CD4-positive, alpha-beta T cell treated with Interleukin-21 for 1 hour (primary cell): Measurements from ENCODE around the gene SMIM1.
"Not testable (repeated sequence)": the region's sequence is repeated elsewhere in the genome, so short reads cannot be mapped to it uniquely, and the experiment has no call there.

Source experiments
- DNase-seq: peaks from one replicate; pipeline ENCODE4 v3.0.0-alpha.2; 2020

Gene SMIM1

DNA sequence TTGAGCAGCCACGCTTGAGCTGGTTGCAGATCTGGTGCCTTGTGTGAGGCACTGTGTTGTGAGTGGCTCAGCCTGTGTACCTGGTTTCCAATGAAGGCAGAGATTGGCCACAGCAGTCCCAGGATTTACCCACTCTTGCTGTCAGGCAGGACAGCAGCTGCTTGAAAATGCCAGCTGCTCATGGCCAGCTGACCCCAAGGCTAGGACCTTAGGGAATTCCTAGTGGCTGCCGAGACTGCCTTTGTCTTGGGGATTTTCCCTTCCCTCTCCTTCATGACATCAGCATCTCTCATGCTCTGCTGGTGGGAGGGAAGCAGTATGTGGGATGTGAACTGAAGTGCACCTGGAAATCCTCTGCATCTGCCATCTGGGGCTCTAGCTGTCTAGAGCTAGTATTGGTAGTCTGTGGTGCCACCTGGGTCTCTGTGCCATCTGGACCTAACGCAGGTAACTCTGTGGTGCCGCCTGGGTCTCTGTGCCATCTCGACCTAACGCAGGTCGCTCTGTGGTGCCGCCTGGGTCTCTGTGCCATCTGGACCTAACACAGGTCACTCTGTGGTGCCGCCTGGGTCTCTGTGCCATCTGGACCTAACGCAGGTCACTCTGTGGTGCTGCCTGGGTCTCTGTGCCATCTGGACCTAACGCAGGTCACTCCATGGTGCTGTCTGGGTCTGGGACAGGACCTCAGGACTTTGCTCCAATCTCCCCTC, 27.6 kb downstream of the SMIM1 start:
- DNase-seq, result no peak

DNA sequence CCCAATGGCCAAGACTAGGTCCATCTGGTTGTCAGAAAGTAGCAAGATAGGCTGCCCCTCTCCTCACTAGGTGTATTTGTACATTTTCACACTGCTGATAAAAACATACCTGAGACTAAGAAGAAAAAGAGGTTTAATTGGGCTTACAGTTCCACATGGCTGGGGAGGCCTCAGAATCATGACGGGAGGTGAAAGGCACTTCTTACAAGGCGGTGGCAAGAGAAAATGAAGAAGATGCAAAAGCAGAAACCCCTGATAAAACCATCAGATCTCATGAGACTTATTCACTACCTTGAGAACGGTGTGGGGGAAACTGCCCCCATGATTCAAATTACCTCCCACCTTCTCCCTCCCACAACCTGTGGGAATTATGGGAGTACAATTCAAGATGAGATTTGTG, 28.2 kb downstream of the SMIM1 start:
- DNase-seq, result not testable (repeated sequence)

DNA sequence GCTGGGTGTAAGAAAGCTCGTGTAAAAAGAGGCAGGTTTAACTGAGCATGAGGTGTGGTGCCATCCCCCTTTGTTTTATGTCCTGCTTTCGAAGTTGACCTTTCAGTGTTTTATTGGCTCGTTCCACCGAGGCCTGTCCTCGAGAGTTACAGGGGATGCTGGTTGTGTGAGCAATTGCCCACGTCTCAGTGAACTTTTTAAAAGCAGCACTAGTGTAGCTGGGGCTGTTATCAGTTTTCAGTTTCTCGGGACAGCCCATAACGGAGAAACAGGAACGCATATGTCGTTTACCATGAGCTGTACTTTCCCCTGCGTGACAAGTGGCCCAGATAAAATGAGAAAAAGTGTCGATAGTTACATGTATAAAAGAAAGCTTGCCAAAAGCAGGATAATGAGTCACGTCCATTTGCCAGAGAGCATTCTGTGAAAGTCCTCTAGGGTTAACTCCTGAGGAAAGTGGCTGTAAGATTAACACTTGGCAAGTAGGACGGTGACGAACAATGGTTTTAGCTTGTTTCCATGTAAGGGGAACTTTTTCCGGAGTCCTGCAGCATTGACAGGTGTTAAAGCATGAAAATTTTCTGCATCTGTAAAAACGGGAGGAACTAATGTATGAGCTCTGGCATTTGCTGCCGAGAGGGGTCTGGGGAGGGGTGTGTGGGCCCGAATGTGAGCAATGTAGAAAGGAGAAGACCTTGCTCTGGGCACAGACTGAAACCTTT, 31.5 kb downstream of the SMIM1 start:
- DNase-seq, result no peak

DNA sequence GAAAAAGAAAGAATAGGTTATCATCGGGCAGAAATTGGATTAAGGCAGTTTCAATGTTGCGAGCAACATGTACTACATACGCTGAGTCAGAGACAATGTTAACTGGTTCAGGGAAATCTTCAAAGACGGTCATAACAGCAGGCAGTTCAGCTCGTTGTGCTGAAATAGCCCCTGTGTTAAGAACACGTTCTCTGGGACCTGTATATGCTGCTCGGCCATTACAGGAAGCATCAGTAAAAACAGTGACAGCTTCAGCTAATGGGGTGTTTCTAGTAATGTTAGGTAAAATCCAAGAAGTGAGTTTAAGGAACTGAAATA, 32.0 kb downstream of the SMIM1 start:
- DNase-seq, result not testable (repeated sequence)

DNA sequence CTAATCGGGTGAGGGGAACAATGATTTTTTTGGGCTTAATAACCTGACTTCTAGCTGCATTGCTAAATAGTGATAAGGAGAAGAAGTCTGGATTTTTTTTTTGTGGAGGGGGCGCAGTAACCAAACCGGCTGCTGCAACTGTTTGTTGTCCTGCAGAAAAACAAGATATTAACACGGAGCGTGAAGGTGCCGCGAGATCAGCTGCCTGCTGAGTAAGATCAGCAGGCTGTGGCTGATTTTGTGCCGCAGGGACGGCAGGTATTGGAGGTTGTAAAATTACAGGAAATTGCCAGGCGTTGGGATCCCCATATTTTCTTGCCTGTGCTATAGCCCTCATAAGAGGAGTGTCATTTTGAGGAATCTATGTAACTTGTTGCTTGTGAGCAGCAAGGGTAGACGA, 32.5 kb downstream of the SMIM1 start:
- no peak for DNase-seq

DNA sequence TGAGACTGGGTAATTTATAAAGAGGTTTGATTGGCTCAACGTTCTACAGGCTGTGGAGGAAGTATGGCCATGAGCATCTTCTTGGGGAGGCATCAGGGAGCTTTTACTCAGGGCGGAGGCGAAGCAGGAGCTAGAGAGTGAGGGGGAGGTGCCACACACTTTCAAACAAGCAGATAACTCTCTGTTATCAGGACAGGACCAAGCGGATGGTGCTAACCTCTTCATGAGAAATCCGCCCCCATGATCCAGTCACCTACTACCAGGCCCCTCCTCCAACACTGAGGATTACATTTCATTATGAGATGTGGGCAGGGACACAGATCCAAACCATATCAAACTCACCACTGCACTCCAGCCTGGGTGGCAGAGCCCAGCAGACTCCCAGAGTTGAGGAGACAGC, 35.2 kb downstream of the SMIM1 start:
- no peak for DNase-seq

DNA sequence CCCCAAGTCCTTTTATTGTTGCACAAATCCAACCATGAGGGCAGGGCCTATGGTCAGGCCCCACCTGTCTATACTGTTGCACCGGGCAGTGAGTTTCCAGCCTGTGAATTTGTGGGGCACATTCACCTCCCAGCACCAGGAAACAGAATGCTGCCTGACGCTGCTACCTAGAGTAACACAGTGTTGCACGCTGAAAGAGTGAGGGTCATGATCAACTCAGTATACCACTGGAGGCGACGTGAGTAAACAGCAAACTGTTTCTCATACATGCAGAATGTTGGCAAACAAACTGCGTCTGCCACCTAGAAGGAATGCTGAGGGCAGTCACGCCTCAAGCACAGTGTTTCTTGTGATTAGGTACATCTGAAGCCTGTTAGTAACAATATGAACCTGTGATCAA, 37.1 kb downstream of the SMIM1 start:
- DNase-seq, result no peak

DNA sequence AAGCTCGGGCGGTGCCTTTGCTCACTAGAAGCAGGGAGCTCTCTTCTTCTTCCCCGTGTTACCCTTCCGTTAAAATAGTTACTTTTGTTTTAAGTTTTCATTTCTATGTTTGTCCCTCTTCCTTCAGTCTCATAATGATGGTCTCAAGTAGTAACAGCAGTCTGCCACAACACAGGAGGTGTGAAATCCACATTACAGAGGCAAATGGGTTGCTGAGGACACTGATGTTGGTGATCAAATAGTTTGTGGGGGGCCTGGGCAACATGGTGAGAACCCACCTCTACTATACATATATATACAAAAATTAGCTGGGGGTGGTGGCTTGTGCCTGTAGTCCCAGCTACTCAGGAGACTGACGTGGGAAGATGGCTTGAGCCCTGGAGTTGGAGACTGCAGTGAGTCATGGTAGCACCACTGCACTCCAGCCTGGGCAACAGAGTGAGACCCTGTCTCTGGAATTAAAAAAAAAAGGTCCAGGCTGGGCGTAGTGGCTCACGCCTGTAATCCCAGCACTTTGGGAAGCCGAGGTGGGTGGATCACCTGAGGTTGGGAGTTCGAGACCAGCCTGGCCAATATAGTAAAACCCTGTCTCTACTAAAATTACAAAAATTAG, 37.7 kb downstream of the SMIM1 start:
- DNase-seq, result peak; percentile 18

DNA sequence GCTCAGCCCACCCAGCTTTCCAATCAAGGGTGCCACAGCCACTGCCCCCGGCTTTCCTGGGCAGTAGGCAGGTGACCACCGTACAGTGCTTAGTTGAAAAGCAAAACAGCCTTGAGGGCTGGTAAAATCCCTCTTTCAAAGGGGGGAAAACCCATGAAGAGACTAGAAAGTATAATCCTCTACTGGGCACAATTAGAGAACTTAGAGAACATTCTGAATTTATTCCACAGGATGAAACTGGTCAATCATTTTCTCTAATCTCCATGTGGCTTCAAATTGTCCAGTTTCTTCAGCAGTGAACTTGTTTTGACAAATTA, 39.0 kb downstream of the SMIM1 start:
- no peak for DNase-seq

DNA sequence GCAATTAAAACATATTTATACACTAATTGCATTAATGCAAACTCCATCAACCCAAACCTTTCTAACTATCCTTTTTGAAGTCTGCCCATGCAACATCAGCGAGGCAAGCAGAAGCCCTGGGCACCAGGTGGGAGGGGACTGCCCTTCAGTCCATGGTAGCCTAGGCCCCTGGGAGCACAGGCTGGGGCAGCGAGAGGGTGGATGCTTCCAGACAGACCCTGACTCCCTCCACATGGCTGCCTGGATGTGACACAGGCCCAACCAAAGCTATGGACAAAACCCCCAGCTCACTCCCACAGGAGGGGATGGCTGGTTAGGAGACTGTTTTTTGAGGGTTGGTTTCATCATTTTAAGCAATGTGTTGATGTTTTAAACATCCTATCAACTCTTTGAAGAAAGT, 41.5 kb downstream of the SMIM1 start:
- DNase-seq, result no peak

DNA sequence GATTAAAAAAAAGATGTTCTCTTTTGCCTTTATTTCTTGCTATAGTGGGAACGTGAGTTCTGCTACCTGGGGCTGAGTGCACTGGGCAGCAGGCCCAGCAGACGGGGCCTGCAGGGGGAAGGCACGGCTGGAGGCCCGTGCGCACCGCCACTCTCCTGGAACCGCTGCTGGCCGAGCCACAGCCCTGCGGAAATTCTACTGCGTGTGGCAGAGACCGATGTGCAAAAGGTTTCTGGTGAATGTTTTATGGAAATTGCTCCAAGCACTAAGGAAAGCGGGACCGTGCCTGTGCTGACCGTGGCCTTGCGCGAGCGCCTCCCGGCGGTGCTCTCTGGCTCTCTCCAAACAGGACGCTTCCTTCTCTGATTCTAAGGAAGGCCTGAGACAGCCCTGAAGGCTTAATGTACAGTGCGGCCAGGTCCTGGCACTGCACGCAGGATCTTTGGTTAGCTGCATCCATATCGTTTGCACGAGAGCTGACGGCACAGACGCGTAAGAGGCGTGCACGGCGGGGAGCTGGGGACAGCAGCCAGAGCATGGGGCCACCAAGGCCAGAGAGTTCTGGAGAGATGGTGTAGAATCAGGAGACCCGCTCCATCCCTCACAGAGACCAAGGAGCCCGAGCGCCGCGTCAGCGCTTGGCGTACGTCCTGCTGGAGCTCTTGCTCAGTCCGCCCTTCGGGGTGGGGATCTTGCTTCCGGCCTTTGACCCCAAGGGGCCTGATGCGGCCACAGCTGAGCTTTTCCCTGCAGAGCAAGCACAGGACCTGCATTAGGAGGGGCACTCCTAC, 42.4 kb downstream of the SMIM1 start:
- DNase-seq, result no peak

DNA sequence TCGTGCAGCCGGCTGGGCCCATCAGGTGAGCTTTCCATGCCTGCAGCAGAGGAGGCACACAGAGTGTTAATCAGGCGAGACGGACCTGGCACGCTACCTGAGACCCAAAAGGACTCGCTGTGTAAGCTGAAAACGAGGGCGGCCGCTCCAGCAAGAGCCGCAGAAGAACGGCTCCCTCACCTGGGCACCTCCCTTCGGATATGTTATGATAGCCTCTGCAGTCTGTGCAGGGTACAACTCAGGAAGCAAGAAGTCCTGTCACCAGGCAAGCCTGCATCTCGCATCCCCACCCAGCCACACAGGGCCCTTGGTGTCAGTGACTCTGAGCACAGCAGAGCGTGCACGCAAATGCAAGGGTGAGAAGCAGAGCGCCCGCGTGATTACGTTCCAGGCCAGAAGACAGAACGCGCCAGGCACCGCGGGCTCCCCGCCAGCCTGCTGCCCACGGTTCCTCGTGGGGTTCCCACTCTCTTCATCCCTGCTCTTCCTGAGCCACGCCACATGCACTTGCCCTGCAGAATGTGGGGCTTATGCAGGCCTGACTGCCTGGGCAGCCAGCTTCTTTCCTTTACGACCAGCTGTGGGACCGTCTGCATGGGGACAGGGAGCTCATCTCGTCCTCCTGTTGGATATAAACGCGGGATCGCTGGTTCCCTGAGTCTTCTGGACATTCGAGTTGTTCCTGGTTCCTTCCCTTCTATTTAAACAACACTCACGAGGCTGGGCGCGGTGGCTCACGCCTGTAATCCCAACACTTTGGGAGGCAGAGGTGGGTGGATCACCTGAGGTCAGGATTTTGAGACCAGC, 44.0 kb downstream of the SMIM1 start:
- no peak for DNase-seq

DNA sequence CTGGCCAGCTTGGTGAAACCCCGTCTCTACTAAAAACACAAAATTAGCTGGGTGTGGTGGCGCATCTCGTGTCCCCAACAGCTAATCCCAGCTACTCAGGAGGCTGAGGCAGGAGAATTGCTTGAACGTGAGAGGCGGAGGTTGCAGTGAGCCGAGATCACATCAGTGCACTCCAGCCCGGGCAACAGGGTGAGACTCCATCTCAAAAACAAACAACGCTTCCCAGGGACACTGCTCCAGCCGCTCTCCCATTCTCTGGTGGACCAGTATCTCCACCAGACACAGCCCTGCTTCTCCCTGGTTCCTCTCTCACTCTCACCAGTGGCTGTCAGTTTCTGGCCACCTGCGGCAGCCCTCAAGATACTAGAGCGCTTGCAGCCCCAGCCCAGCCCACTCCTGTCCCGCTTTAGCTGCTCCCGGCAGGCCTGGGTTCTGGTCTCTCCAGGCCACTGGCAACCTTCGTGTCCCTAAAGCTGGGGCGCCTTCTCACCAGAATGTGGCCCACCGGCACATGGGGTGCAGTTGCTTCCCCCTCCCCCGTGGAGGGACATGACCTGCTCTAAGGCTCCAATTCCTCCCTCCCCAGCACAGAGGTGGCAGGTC, 44.7 kb downstream of the SMIM1 start:
- no peak for DNase-seq

DNA sequence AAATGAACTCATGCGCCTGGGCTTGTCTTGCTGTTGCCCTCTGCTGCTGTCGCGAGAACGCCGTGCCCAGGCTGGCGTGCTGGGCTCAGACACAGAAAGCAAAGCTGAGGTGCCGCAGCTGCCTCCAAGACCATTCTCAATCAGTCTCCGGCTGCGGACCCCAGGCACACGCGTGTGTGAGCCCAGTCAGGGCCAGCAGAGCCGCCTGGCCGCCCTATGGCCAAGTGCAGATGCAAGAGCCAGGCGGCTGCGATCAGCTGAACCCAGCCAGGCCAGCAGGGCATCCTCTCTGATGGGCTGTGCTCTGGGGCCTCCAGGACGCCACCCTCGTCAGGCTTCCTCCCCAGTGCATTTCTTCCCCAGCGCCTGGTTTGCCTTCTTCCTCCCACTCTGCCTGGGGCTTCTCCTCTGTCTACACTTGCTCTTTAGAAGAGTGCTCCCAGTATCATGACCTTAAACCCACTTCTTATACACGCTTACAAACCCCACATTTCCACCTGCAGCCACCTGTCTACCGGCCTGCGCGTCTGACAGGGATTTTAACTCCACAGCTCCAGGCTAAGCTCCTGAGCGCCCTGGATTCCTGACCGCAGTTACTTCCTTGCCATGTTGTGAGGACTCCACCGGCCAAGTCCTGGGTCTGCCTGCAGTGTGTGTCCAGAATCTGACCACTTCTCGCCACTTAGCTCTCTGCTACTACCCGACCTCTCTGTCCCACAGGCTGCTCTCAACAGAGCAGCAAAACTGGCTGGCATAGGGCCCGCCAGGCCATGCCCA, 45.5 kb downstream of the SMIM1 start:
- no peak for DNase-seq

DNA sequence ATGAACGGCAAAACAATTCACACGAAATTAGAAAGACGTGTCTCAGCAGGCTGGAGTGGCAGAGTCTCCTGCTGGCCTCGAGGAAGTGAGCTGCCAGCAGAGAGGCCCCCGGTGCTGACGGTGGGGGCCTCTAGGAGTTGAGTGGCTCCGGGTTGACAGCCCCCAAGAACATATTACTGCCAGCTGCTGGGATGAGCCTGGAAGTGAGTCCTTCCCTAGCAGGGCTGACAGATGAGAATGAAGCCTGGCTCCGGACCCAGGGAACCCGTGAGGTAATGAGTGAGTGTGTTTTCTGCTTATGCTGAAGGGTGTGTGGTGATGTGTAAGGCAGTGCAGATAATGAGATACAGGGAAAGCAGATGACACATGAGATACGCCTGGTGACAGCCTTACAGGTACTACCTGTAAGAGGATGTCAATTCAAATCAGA, 47.2 kb downstream of the SMIM1 start:
- no peak for DNase-seq

DNA sequence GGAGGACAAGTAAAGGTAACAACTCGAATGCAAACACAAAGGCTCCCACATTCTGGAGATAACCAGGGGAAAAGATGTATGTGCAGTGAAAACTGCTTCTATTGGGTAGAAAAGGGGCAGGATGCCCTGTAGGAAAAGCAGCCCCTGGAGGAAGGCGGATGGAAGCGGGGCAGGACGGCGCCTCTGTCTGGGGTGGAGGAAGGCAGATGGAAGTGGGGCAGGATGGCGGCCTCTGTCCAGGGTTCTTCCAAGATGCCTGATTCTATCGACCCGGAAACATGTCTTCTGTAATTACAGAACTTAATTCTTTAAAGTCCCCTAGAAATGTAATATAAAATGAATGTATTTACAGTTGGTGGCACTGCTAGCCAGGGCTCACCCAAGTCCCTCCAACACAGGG, 47.8 kb downstream of the SMIM1 start:
- no peak for DNase-seq

DNA sequence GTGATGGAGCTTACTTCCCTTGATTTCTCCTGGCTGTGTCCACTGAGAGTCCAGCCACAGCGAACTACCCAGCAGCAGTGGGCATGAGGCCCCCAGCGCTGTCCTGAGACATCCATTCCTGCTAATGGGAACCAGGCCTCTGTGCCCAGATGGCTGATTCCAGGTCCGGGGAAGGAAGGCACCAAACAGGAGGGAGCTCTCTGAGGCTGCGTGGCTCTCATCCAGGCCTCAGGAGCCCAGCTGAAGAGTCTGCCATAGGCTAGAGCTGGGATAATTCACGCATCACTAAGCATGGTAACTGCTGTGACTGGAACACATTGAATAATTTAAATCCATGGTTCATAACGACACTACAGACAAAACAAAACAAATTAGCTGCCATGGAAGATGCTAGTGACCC, 48.5 kb downstream of the SMIM1 start:
- no peak for DNase-seq

DNA sequence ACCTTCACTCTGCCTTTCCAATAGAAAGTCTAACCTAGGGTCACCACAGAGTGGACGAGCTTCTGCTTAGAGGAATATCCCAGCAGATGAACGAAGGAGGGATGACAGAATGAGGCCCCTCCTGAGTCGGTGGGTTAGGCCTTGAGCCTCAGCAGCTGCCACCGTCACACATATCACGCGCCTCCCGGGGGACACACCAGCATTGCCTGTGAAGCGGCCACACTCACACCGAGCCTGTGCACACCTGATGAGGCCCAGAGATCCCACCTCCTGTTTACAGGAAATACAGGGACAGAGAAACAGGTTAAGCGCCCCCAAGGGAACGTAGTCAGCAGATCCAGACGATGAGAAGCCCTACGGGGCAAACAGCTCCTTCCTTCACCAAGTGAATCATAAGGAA, 48.9 kb downstream of the SMIM1 start:
- DNase-seq, result no peak

DNA sequence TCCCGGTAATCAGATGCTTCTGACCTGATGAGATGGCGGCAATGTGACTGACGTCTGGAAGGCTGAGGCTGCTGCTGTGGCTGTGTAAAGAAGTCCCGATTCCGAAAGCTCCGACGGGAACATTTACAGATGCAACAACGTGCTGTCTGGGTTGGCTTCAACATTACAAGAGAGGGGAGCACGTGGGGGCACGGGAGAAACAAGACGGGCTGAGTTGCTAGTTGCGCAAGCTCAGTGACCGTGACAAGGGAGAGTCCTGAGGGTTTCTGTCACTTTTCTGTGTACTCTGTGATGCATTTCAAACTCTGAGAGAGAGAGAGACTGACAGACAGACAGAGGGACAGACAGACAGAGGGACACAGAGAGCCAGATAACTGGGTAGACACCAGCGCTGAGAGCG, 49.4 kb downstream of the SMIM1 start:
- no peak for DNase-seq

DNA sequence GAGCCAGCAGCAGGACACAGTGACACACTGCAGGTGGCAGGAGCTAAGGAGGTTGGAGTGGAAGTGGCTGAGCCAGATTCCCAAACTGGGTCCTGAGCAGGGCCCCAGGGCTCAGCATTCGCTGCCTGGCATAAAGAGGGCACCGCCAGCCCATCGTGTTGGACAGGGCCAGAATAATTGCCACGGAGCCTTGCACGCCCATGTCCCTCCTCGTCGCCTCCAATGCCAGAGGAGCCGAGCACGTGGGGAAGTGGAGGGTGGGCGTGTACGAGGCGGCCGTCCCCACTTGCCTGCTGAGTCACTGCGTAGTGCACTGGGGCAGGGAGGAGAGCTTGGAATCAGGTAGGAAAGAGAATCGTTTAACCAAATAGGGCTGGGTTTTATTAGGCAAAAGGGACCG, 49.9 kb downstream of the SMIM1 start:
- DNase-seq, result no peak

DNA sequence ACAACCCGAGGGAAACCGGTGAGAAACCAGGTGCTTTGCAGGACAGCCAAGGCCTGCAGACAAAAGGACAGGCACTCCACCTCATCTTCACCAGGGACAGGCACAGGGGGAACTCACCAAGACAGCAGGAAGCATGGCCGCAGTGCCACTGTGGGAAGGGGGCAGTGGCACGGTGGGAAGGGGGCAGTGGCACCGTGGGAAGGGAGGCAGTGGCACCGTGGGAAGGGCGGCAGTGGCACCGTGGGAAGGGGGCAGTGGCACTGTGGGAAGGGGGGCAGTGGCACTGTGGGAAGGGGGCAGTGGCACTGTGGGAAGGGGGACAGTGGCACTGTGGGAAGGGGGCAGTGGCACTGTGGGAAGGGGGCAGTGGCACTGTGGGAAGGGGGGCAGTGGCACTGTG, 52.1 kb downstream of the SMIM1 start:
- no peak for DNase-seq

DNA sequence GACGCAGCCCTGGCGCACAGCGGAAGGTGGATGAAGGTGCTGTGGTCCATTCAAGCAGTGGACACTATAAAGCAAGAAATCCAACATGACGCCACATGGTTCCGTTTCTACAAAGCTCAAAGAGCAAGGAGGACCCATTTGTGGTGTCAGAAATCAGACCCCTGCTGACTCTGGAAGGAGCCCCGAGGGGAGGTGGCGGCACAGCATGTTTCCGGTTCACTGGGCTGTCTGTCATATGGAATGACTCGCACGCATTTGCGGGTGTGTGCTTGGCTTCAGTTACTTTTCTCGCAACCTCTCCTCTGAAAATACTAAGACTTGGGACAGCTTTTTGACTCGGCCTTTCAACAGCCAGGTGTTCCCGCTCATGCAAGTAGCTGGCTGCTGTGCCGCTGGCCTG, 52.8 kb downstream of the SMIM1 start:
- DNase-seq, result no peak
